H1 (cell line): ENCODE data around the gene CNGA2. TPM values are rescaled to one million over a fixed set of nuclear protein-coding genes. Genes with fewer than 3 reads are reported as not detected.

Experiments used
- CTCF ChIA-PET: fragments of 300-600 bp; sonication (Branson Sonifier 250); formaldehyde crosslinking; loops from one replicate; lab custom pipeline; 2021; ENCODE audit not compliant: partially characterized antibody; lab: Charles Lee
- POLR2A ChIA-PET: fragments of 300-600 bp; sonication (Branson Sonifier 250); formaldehyde crosslinking; loops from one replicate; lab custom pipeline; 2021; ENCODE audit warnings: inconsistent platforms; ENCODE audit not compliant: partially characterized antibody; lab: Charles Lee
- DNase-seq, 2 experiments: peaks; one replicate each; pipeline versions ENCODE4 v3.0.0 to v3.0.0-alpha.2; 2010 to 2022; ENCODE audit warnings: low spot score in 2 of 2, low read depth in 1 of 2, mixed read lengths in 1 of 2
- FAIRE-seq: peaks from 2 replicates; lab custom pipeline; 2011; peaks lifted over from hg19 to GRCh38; lab: Jason Lieb, UNC
- H2AFZ ChIP-seq: 2 replicates; pipeline ENCODE4 v1.8.1; 2012; ENCODE audit warnings: low read length, inconsistent platforms
- H2AK5ac ChIP-seq: 2 replicates; pipeline ENCODE4 v1.6.1; 2013; ENCODE audit warnings: low read depth, low read length
- H2BK120ac ChIP-seq: replicated peaks from 2 replicates; pipeline ENCODE3; 2013; ENCODE audit warnings: low read depth, low read length, inconsistent platforms
- H2BK12ac ChIP-seq: 2 replicates; pipeline ENCODE4 v1.6.1; 2013; ENCODE audit warnings: low read depth, low read length
- H2BK15ac ChIP-seq: 2 replicates; pipeline ENCODE4 v1.6.1; 2013; ENCODE audit warnings: low read length
- H2BK20ac ChIP-seq: 2 replicates; pipeline ENCODE4 v1.6.1; 2013; ENCODE audit warnings: low read length
- H2BK5ac ChIP-seq: 2 replicates; pipeline ENCODE4 v1.6.1; 2013; ENCODE audit warnings: low read depth, low read length
- H3K14ac ChIP-seq: 2 replicates; pipeline ENCODE4 v1.6.1; 2013; ENCODE audit warnings: inconsistent platforms; ENCODE audit not compliant: insufficient read length
- H3K18ac ChIP-seq: 2 replicates; pipeline ENCODE4 v1.6.1; 2013; ENCODE audit warnings: low read length; ENCODE audit errors: extremely low read depth
- H3K23ac ChIP-seq: 2 replicates; pipeline ENCODE4 v1.6.1; 2013; ENCODE audit warnings: inconsistent platforms; ENCODE audit not compliant: insufficient read length
- H3K23me2 ChIP-seq: 2 replicates; pipeline ENCODE4 v1.6.1; 2013; ENCODE audit warnings: low read depth, low read length
- H3K27ac ChIP-seq: 2 replicates; pipeline ENCODE4 v1.6.1; 2011; ENCODE audit warnings: low read depth, low read length, inconsistent platforms
- H3K27me3 ChIP-seq, 4 experiments: replicated peaks in 1 of 4; 1 replicate in 1 of 4; 2 replicates in 3 of 4; pipeline versions ENCODE4 v1.6.1 to v1.8.1; 2011 to 2013; ENCODE audit warnings: low read length in 3 of 4, mild to moderate bottlenecking in 3 of 4, inconsistent platforms in 2 of 4, mixed read lengths in 2 of 4, moderate library complexity in 1 of 4; ENCODE audit not compliant: control insufficient read depth in 3 of 4, insufficient read depth in 3 of 4; ENCODE audit errors: extremely low read depth in 1 of 4
- H3K36me3 ChIP-seq, 4 experiments: 2 replicates each; pipeline versions ENCODE4 v1.6.1 to v1.8.1; 2011 to 2013; ENCODE audit warnings: mild to moderate bottlenecking in 4 of 4, low read length in 3 of 4, moderate library complexity in 2 of 4, control low read depth in 1 of 4, inconsistent platforms in 1 of 4; ENCODE audit not compliant: insufficient read depth in 4 of 4, control insufficient read depth in 2 of 4
- H3K4ac ChIP-seq: replicated peaks from 2 replicates; pipeline ENCODE3; 2013; ENCODE audit warnings: low read length, low read depth, mixed read lengths, inconsistent platforms; ENCODE audit not compliant: insufficient read length
- H3K4me1 ChIP-seq, 4 experiments: replicated peaks in 1 of 4; 1 replicate in 1 of 4; 2 replicates in 3 of 4; pipeline versions ENCODE4 v1.6.1 to v1.8.1; 2011 to 2013; ENCODE audit warnings: low read length in 3 of 4, inconsistent platforms in 2 of 4, mixed read lengths in 1 of 4; ENCODE audit not compliant: insufficient read depth in 4 of 4, control insufficient read depth in 3 of 4
- H3K4me2 ChIP-seq, 2 experiments: 2 replicates each; pipeline versions ENCODE4 v1.6.1 to v1.8.1; 2011 to 2013; ENCODE audit warnings: low read depth in 2 of 2, low read length in 2 of 2, control low read depth in 1 of 2, inconsistent platforms in 1 of 2, mild to moderate bottlenecking in 1 of 2; ENCODE audit not compliant: insufficient read depth in 1 of 2
- H3K4me3 ChIP-seq, 4 experiments: fragments of 200-600, 300-600 bp in 1 of 4; sonication (generic), shearing (Covaris generic), sonication (Bioruptor Twin) in 1 of 4; 2 replicates each; pipeline versions ENCODE4 v1.5.1 to v1.8.1; 2011 to 2016; ENCODE audit warnings: low read length in 4 of 4, low read depth in 3 of 4, control low read depth in 2 of 4, inconsistent platforms in 2 of 4, mild to moderate bottlenecking in 2 of 4, mixed read lengths in 1 of 4, moderate library complexity in 1 of 4; ENCODE audit not compliant: insufficient read depth in 2 of 4; ENCODE audit errors: extremely low read depth in 1 of 4
- H3K56ac ChIP-seq: replicated peaks from 2 replicates; pipeline ENCODE3; 2013; ENCODE audit warnings: low read depth, mild to moderate bottlenecking, mixed read lengths, low read length, inconsistent platforms; ENCODE audit not compliant: insufficient read length
- H3K79me1 ChIP-seq: 2 replicates; pipeline ENCODE4 v1.6.1; 2013; ENCODE audit warnings: low read depth, low read length, control low read depth
- H3K79me2 ChIP-seq, 2 experiments: 2 replicates each; pipeline versions ENCODE4 v1.6.1 to v1.8.1; 2012 to 2013; ENCODE audit warnings: low read length in 2 of 2, mild to moderate bottlenecking in 2 of 2, inconsistent platforms in 1 of 2; ENCODE audit not compliant: insufficient read depth in 2 of 2, control insufficient read depth in 1 of 2
- H3K9ac ChIP-seq, 4 experiments: replicated peaks in 1 of 4; 1 replicate in 1 of 4; 2 replicates in 3 of 4; pipeline versions ENCODE4 v1.6.1 to v1.8.1; 2011 to 2013; ENCODE audit warnings: low read depth in 3 of 4, low read length in 3 of 4, control low read depth in 2 of 4, mild to moderate bottlenecking in 2 of 4, moderate library complexity in 2 of 4, inconsistent platforms in 1 of 4; ENCODE audit errors: extremely low read depth in 1 of 4
- H3K9me3 ChIP-seq, 2 experiments: 2 replicates each; pipeline versions ENCODE4 v1.6.1 to v1.8.1; 2012 to 2013; ENCODE audit warnings: mild to moderate bottlenecking in 2 of 2, moderate library complexity in 2 of 2, control low read depth in 1 of 2, inconsistent platforms in 1 of 2, low read depth in 1 of 2, low read length in 1 of 2, mixed read lengths in 1 of 2; ENCODE audit not compliant: insufficient read depth in 2 of 2
- H4K20me1 ChIP-seq, 2 experiments: replicated peaks in 1 of 2; 2 replicates each; pipeline versions ENCODE3 to v1.8.1; 2011 to 2013; ENCODE audit warnings: inconsistent platforms in 2 of 2, low read length in 2 of 2, mild to moderate bottlenecking in 1 of 2; ENCODE audit not compliant: insufficient read depth in 2 of 2, control insufficient read depth in 1 of 2
- H4K5ac ChIP-seq: 2 replicates; pipeline ENCODE4 v1.6.1; 2013; ENCODE audit warnings: low read length, low read depth, mixed read lengths, inconsistent platforms; ENCODE audit not compliant: insufficient read length
- H4K8ac ChIP-seq: 2 replicates; pipeline ENCODE4 v1.8.0; 2013; ENCODE audit warnings: mild to moderate bottlenecking, moderate library complexity, low read length, inconsistent platforms; ENCODE audit not compliant: insufficient read depth; ENCODE audit errors: extremely low read depth
- H4K91ac ChIP-seq: replicated peaks from 2 replicates; pipeline ENCODE3; 2013; ENCODE audit warnings: low read length, mixed read lengths, inconsistent platforms; ENCODE audit not compliant: insufficient read length
- BRCA1 ChIP-seq: IDR thresholded peaks from 2 replicates; pipeline ENCODE4 v1.6.1; 2012; ENCODE audit warnings: low read depth, low read length, improper control_type of control experiment
- CBX8 ChIP-seq: fragments of 300-800, 300-1000 bp; sonication (generic); IDR thresholded peaks from 2 replicates; pipeline ENCODE4 v1.7.1; 2016; ENCODE audit warnings: low read depth, low read length, borderline replicate concordance
- CHD1 ChIP-seq: IDR thresholded peaks from 2 replicates; pipeline ENCODE4 v1.6.1; 2012; ENCODE audit warnings: low read depth, low read length, improper control_type of control experiment
- CREB1 ChIP-seq: IDR thresholded peaks from 2 replicates; pipeline ENCODE4 v1.6.1; 2012; ENCODE audit warnings: inconsistent platforms
- EGR1 ChIP-seq: IDR thresholded peaks from 2 replicates; pipeline ENCODE4 v1.6.1; 2011; ENCODE audit warnings: low read depth, low read length, borderline replicate concordance
- GABPA ChIP-seq: IDR thresholded peaks from 2 replicates; pipeline ENCODE4 v1.6.1; 2011; ENCODE audit warnings: mild to moderate bottlenecking, low read length, moderate library complexity, borderline replicate concordance; ENCODE audit not compliant: insufficient read depth
- NANOG ChIP-seq: IDR thresholded peaks from 2 replicates; pipeline ENCODE4 v1.6.1; 2011; ENCODE audit warnings: low read length, low read depth, mild to moderate bottlenecking, inconsistent platforms; ENCODE audit not compliant: insufficient read depth, poor library complexity, severe bottlenecking
- POLR2AphosphoS5 ChIP-seq: IDR thresholded peaks from 2 replicates; pipeline ENCODE4 v1.6.1; 2011; ENCODE audit warnings: low read depth, low read length
- RAD21 ChIP-seq, 2 experiments: IDR thresholded peaks in 1 of 2; conservative IDR thresholded peaks in 1 of 2; 2 replicates each; pipeline ENCODE4 v1.6.1; 2011; ENCODE audit warnings: low read depth in 2 of 2, low read length in 2 of 2, improper control_type of control experiment in 1 of 2, inconsistent platforms in 1 of 2, mild to moderate bottlenecking in 1 of 2, moderate library complexity in 1 of 2
- RXRA ChIP-seq: IDR thresholded peaks from 2 replicates; pipeline ENCODE4 v1.6.1; 2011; ENCODE audit warnings: low read depth, mild to moderate bottlenecking, low read length, moderate library complexity; ENCODE audit not compliant: insufficient read depth
- SIN3A ChIP-seq, 2 experiments: IDR thresholded peaks in 1 of 2; conservative IDR thresholded peaks in 1 of 2; 2 replicates each; pipeline ENCODE4 v1.6.1; 2011 to 2012; ENCODE audit warnings: low read length in 2 of 2, improper control_type of control experiment in 1 of 2, low read depth in 1 of 2, mild to moderate bottlenecking in 1 of 2
- TBP ChIP-seq: IDR thresholded peaks from 2 replicates; pipeline ENCODE4 v1.6.1; 2011; ENCODE audit warnings: low read depth, low read length, improper control_type of control experiment
- ZNF274 ChIP-seq: IDR thresholded peaks from 2 replicates; pipeline ENCODE4 v1.7.0; 2012; ENCODE audit warnings: low read length, borderline replicate concordance; ENCODE audit errors: extremely low read depth
- WGBS, 2 experiments: shearing (Covaris generic) in 1 of 2; methylation state at CpG; one replicate each; pipeline versions ENCODE4 v1.1.6 to v1.1.7; 2013 to 2015; ENCODE audit warnings: low lambda C conversion rate in 2 of 2, mixed read lengths in 2 of 2, inconsistent platforms in 1 of 2, low coverage in 1 of 2, missing lambda C conversion rate in 1 of 2; ENCODE audit not compliant: insufficient replicate concordance in 2 of 2, insufficient coverage in 1 of 2, insufficient read length in 1 of 2; ENCODE audit errors: extremely low coverage in 1 of 2, missing lambda C conversion rate in 1 of 2; 5-methylcytosine and 5-hydroxymethylcytosine counted together
- polyA plus RNA-seq, 7 experiments: library from polyadenylated mRNA; depleted of rRNA in 3 of 7; stranded (reverse) in 5 of 7; unstranded in 2 of 7; fragments of >200 nt in 5 of 7; fragments of 200-250 nt in 2 of 7; gene quantifications; 1 replicate in 5 of 7; 2 replicates in 1 of 7; 4 replicates in 1 of 7; pipeline versions ENCODE4 v1.2.1 to v1.2.3, GENCODE V29; 2011 to 2013; ENCODE audit warnings: missing spikeins in 2 of 7, mixed read lengths in 2 of 7
- total RNA-seq: library from RNA; stranded (reverse); fragmentation: NEBNext Ultra II Directional; extraction: Animal tissue kit (Norgen Biotek cat#: 25700); gene quantifications from 2 replicates; pipeline ENCODE4 v1.2.1, GENCODE V29; 2021

The CNGA2 gene
- total and polyA plus RNA-seq, 2 of the 8 experiments (the other 6 are each of a cell fraction or from before 2014, with no cell fraction given), result not detected

DNA sequence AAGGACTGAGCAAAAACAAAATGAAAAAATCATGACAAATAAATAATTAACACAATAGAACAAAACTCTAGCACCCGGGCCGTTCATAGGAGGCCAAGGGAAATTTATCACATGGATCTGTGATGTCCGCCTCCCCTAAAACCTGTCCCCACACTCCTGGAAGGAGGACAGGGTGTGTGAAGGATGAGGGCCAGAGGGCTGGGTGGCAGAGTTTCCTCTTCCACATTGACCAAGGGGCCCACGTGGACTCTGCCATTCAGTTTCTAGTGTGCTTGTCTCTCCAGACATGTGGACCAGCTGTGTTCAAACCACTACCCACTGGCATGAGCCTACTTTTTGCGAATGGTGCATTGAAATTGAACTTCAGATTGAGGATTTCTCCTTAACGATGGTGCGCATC, 33.0 kb upstream of the CNGA2 start:
- Histone ChIP-seq H4K8ac (no peak overlapping the region), H3K23ac (no peak overlapping the region), H3K56ac (no peak overlapping the region), H4K20me1 (no peaks in the 10 kb centered on the region), H3K36me3 (no peaks in the 10 kb centered on the region), H3K4me2 (no peak overlapping the region), H3K27me3 (no peaks in the 10 kb centered on the region), H3K18ac (no peak overlapping the region), H3K9ac (no peak overlapping the region), H3K4me3 (no peak overlapping the region), H3K79me2 (no peaks in the 10 kb centered on the region), H3K4me1 (no peaks in the 10 kb centered on the region), H3K79me1 (no peaks in the 10 kb centered on the region), H3K9me3 (no peaks in the 10 kb centered on the region), H3K14ac (no peak overlapping the region), H2BK5ac (no peak overlapping the region), H4K91ac (no peak overlapping the region), H3K27ac (no peak overlapping the region), H2BK120ac (no peak overlapping the region), H2BK12ac (no peak overlapping the region), H2BK15ac (no peak overlapping the region), H3K4ac (no peak overlapping the region), H4K5ac (no peak overlapping the region), H2AFZ (no peak overlapping the region), H3K23me2 (no peaks in the 10 kb centered on the region), H2AK5ac (no peak overlapping the region), H2BK20ac (no peak overlapping the region)
- DNase-seq (no peak), FAIRE-seq (no peak)
- 80% methylated on average over 4 of the region's 7 CpGs; no CpG with 5 or more reads in 1 of the 2 experiments for WGBS, 2 experiments
- no peak for TF ChIP-seq NANOG
- no peak for TF ChIP-seq POLR2AphosphoS5
- TF ChIP-seq BRCA1, result no peak
- no peak for TF ChIP-seq SIN3A (conservative IDR thresholded peaks at IDR 0.05 in 1 of 2, IDR thresholded peaks at IDR 0.05 in 1 of 2; ENCODE audit: low read depth in 1 of 2, low read length in 2 of 2)
- no peak for TF ChIP-seq GABPA
- TF ChIP-seq CHD1, result no peak
- TF ChIP-seq CBX8, result no peak
- no peak for TF ChIP-seq RXRA
- TF ChIP-seq CREB1, result no peak
- no peak for TF ChIP-seq TBP
- no peak for TF ChIP-seq ZNF274
- TF ChIP-seq RAD21 (IDR thresholded peaks at IDR 0.05 in 1 of 2, conservative IDR thresholded peaks at IDR 0.05 in 1 of 2; ENCODE audit: low read depth in 2 of 2, low read length in 2 of 2), result no peak
- no peak for TF ChIP-seq EGR1
- ChIA-PET POLR2A (no interaction called here), CTCF (no interaction called here)
